HG03108 (cell line): ENCODE data around the gene CALM3.
"Not testable (repeated sequence)": the region's sequence is repeated elsewhere in the genome, so short reads cannot be mapped to it uniquely, and the experiment has no call there.

Experiments
- ATAC-seq: cut with Tn5 transposase; IDR thresholded peaks from one replicate; pipeline ENCODE4 v1.9.1; 2021; ENCODE audit warnings: moderate library complexity; ENCODE audit not compliant: unreplicated experiment

The CALM3 gene

GRCh38 chr19:46601318-46602224 is at the start of gene CALM3:
CALM3 (plus strand) TSS chr19:46601330; CDS start chr19:46601435, 105 bp downstream.
- no peak for ATAC-seq

- no peak for ATAC-seq
These were observed 48.2 kb upstream of the CALM3 start for GRCh38 chr19:46552891-46553290.

DNA sequence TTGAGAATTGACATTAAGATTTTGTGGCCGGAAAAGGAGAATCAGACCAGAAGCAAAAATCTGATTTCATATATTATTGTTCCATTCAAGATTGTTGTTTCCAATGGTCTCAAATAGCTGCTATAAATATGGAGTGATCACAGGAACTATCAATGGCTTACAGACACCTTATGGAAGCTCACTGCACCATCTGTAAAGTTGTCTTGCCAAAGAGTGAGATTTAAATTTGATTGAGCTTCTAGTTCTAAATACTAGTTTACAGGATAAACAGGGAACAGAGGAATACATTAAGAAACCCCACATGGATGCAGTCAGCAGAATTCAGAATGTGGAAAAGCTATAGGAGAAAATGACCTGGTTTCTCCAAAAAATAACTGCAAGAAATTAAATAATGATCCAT is 47.0 kb upstream of the CALM3 start:
- ATAC-seq = no peak

- no peak for ATAC-seq
These were observed 45.4 kb upstream of the CALM3 start for GRCh38 chr19:46555628-46556280.

DNA sequence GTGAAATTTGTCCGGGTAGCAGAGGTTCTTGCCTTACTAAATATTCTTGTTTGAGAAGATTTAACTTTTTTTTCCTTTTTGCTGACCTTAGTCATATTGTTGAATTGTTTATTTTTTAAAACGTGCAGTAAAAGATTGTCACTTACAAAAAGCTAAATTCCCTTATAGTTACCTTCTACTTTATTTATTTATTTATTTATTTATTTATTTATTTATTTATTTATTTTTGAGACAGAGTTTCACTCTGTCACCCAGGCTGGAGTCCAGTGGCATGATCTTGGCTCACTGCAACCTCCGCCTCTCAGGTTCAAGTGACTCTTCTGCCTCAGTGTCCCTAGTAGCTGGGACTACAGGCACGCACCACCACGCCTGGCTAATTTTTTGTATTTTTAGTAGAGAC is 44.7 kb upstream of the CALM3 start:
- ATAC-seq = not testable (repeated sequence)

- ATAC-seq = no peak
These were observed 41.9 kb upstream of the CALM3 start for GRCh38 chr19:46559203-46559602.

- not testable (repeated sequence) for ATAC-seq
These were observed 41.5 kb upstream of the CALM3 start for GRCh38 chr19:46559675-46560074.

DNA sequence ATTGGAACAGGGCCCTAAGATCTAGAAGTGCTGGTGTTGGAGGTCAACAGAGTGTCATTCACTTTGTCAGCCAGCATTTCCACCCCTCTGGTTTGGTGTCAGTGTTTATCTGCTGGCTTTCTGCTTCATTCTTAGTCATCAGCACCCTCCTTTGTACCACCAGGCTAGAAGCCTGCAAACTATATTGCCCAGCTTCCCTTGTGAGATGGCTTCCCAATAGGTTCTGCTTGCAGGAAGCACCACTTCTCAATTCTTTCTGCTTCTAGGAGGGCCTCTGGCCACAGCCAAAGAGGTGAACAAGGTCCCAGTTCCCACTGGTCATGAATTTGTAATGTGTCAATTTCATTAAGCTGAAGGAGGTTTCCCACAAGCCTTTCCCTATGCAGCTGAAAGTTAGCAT is 36.4 kb upstream of the CALM3 start:
- ATAC-seq = no peak

GRCh38 chr19:46571495-46571894 is 29.6 kb upstream of the CALM3 start:
- no peak for ATAC-seq

GRCh38 chr19:46573679-46574498 is 27.2 kb upstream of the CALM3 start:
- no peak for ATAC-seq

- ATAC-seq = no peak
These were observed 26.6 kb upstream of the CALM3 start for GRCh38 chr19:46574533-46574932.

- ATAC-seq = no peak
These were observed 22.7 kb upstream of the CALM3 start for GRCh38 chr19:46578450-46578849.

GRCh38 chr19:46579361-46579879 is 21.7 kb upstream of the CALM3 start:
- no peak for ATAC-seq

DNA sequence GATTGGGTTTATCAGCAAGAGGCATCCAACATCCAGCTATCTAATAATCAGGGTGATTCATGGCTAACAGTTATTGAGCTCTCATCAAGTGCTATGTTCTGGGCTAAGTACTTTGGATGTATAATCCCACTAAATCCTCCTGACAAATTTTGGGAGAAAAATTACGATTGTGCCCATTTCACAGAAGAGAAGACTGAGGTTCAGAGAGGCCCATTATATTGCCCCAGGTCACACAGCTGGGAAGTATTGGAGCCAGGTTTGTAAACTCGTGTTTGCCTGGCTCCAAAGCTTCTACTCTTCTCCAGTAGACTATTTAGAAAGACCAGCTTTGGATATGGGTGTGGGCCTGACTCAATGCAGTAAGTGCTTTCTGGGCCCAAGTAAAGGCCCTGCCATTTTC is 20.9 kb upstream of the CALM3 start:
- no peak for ATAC-seq

DNA sequence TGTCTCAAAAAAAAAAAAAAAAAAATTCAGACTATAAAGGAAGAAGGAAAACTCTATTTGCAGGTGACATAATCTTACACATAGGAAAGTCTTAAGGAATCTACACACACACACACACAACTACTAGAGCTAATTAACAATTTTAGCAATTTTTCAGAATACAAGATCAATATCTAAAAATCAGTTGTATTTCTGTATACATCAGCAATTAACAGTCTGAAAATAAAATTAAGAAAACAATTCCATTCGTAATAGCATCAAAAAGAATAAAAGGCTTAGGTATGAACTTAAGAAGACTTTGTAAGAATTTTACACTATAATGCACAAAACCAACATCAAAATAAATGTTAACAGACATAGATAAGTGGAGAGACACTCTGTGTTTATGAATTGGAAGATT is 15.6 kb upstream of the CALM3 start:
- no peak for ATAC-seq

DNA sequence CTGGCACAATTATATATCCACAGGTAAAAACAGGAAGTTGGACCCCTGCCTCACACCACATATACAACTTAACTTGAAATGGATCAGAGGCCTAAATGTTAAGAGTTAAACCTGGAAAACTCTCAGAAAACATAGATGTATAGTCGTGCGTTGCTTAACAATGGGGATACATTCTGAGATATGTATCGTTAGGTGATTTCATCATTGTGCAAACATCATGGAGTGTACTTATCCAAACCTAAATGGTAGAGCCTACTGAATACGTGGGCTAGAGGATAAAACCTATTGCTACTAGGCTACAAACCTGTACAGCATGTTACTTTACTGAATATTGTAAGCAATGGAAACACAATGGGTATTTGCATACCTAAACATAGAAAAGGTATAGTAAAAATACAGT is 14.8 kb upstream of the CALM3 start:
- ATAC-seq = no peak

- ATAC-seq = no peak
These were observed 13.3 kb upstream of the CALM3 start for GRCh38 chr19:46587861-46588260.

GRCh38 chr19:46591254-46591653 is 9.9 kb upstream of the CALM3 start:
- ATAC-seq = no peak

- ATAC-seq = no peak
These were observed 9.3 kb upstream of the CALM3 start for GRCh38 chr19:46591870-46592269.

DNA sequence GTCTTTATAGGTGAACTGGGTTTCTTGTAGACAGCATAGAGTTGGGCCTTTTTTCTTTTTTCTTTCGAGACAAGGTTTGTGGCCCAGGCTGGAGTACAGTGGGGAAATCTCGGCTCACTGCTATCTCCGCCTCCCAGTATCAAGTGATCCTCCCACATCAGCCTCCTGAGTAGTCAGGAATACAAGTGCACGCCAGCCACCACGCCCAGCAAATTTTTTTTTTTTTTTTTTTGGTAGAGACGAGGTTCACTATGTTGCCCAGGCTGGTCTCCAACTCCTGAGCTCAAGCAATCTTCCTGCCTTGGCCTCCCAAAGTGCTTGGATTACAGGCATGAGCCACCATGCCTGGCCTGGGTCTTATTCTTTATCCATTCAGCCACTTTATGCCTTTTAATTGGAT is 5.1 kb upstream of the CALM3 start:
- ATAC-seq = no peak

DNA sequence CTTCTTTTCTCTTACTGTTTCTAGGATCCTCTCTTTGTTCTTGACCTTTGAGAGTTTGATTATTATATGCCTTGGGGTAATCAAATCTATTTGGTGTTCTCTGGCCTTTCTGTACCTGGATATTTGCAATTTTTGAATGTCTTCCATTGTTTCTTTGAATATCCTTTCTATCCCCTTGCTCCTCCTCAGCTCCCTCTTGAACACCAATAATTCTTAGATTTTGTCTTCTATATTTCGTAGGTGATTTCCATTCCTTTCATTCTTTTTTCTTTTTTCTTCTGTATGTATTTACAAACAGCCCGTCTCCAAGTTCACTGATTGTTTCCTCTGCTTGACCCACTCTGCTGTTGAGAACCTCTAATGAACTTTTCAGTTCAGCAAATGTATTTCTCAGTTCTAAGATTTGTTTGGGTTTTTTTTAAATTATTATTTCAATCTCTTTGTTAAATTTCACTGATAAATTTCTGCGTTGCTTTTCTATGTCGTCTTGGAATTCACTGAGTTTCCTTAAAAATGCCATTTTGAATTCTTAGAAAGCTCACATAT is 2.7 kb upstream of the CALM3 start:
- no peak for ATAC-seq
